Measurements from ENCODE around the gene ROCK2.
A peak's percentile ranks its signal among the peaks of the same experiment; 100 is the strongest.

DNA sequence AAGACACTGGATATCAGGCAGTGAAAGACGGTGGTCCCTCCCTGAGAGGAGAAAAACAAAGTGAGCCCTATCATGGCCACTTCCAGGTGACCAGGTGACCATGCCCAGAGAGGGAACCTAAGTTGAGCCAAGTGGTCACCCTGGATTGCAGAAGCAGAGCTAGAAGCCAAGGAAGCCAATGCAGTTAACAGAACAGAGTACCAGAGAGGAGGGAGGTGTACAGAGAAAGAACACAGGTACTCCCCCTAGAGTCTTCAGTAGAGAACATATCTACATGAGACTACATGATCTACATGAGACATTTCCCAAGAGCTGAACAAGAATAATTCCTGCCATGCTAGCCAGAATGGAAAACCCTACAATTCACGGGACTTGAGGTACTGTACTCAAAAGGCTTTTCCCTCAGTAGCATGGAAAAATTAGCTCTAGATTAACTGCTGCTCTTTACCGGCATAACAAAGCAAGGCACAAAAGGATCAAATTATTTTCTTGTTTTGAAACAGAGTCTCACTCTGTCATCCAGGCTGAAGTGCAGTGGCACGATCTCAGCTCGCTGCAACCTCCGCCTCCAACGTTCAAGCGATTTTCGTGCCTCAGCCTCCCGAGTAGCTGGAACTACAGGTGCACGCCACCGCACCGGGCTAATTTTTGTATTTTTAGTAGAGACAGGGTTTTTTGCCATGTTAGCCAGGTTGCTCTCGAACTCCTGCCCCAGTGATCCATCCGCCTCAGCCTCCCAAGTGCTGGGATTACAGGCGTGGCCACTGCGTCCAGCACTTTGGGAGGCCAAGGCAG lies 23.5 kb downstream of the ROCK2 start:
- TF ChIP-seq, protein P1, sequence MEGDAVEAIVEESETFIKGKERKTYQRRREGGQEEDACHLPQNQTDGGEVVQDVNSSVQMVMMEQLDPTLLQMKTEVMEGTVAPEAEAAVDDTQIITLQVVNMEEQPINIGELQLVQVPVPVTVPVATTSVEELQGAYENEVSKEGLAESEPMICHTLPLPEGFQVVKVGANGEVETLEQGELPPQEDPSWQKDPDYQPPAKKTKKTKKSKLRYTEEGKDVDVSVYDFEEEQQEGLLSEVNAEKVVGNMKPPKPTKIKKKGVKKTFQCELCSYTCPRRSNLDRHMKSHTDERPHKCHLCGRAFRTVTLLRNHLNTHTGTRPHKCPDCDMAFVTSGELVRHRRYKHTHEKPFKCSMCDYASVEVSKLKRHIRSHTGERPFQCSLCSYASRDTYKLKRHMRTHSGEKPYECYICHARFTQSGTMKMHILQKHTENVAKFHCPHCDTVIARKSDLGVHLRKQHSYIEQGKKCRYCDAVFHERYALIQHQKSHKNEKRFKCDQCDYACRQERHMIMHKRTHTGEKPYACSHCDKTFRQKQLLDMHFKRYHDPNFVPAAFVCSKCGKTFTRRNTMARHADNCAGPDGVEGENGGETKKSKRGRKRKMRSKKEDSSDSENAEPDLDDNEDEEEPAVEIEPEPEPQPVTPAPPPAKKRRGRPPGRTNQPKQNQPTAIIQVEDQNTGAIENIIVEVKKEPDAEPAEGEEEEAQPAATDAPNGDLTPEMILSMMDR (IDR thresholded peaks at IDR 0.05; ENCODE audit: low read depth, low read length, missing input control): no peak
- TF ChIP-seq YY1 (IDR thresholded peaks at IDR 0.05) (no peak), HNF4G (IDR thresholded peaks at IDR 0.05) (no peak), TAF1 (conservative IDR thresholded peaks at IDR 0.05) (no peak), RAD21 (IDR thresholded peaks at IDR 0.05) (peak in 1 of 2 donors; percentile 25), GABPA (IDR thresholded peaks at IDR 0.05 in 1 of 2, conservative IDR thresholded peaks at IDR 0.05 in 1 of 2) (no peak), REST (IDR thresholded peaks at IDR 0.05) (no peak), EGR1 (IDR thresholded peaks at IDR 0.05; ENCODE audit: low read depth in 2 of 2) (no peak), NR2F2 (IDR thresholded peaks at IDR 0.05) (no peak), FOXA2 (IDR thresholded peaks at IDR 0.05) (no peak), JUND (IDR thresholded peaks at IDR 0.05) (no peak)
- TF ChIP-seq, protein P2, sequence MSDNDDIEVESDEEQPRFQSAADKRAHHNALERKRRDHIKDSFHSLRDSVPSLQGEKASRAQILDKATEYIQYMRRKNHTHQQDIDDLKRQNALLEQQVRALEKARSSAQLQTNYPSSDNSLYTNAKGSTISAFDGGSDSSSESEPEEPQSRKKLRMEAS (IDR thresholded peaks at IDR 0.05): no peak
- TF ChIP-seq, protein P3, sequence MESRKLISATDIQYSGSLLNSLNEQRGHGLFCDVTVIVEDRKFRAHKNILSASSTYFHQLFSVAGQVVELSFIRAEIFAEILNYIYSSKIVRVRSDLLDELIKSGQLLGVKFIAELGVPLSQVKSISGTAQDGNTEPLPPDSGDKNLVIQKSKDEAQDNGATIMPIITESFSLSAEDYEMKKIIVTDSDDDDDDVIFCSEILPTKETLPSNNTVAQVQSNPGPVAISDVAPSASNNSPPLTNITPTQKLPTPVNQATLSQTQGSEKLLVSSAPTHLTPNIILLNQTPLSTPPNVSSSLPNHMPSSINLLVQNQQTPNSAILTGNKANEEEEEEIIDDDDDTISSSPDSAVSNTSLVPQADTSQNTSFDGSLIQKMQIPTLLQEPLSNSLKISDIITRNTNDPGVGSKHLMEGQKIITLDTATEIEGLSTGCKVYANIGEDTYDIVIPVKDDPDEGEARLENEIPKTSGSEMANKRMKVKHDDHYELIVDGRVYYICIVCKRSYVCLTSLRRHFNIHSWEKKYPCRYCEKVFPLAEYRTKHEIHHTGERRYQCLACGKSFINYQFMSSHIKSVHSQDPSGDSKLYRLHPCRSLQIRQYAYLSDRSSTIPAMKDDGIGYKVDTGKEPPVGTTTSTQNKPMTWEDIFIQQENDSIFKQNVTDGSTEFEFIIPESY (IDR thresholded peaks at IDR 0.05): no peak
